OCI-LY7 (cell line): ENCODE results near the gene ISG20L2. TPM values are rescaled to one million over a fixed set of nuclear protein-coding genes. Genes with fewer than 3 reads are reported as not detected.

Source experiments
- BruUV-seq: library from RNA; stranded (reverse); fragments of 400-500 nt; replicated peaks from 2 replicates; lab custom pipeline; 2021; lab: Mats Ljungman, UMichigan
- CTCF ChIA-PET: fragments of 300-600 bp; sonication (Branson Sonifier 250); formaldehyde crosslinking; loops from one replicate; lab custom pipeline; 2022; ENCODE audit warnings: antibody characterized with exemption; ENCODE audit not compliant: unreplicated experiment; lab: Charles Lee
- POLR2A ChIA-PET: fragments of 300-600 bp; sonication (Branson Sonifier 250); formaldehyde crosslinking; loops from one replicate; lab custom pipeline; 2022; ENCODE audit warnings: antibody characterized with exemption; lab: Charles Lee
- DNase-seq: peaks from one replicate; pipeline ENCODE4 v3.0.0-alpha.2; 2015; ENCODE audit warnings: low spot score
- H2AFZ ChIP-seq: fragments of 200-600 bp; sonication (generic), shearing (Covaris generic); 2 replicates; pipeline ENCODE4 v1.6.1; 2014; ENCODE audit warnings: mild to moderate bottlenecking, antibody characterized with exemption, low read length, moderate library complexity
- H3K27ac ChIP-seq: fragments of 200-600 bp; sonication (generic); 2 replicates; pipeline ENCODE4 v1.5.1; 2014; ENCODE audit warnings: mixed run types, low read depth, mild to moderate bottlenecking, moderate library complexity, low read length, inconsistent platforms; ENCODE audit not compliant: poor library complexity, severe bottlenecking
- H3K36me3 ChIP-seq: fragments of 200-600 bp; sonication (generic); 2 replicates; pipeline ENCODE4 v1.6.1; 2014; ENCODE audit warnings: mild to moderate bottlenecking, antibody characterized with exemption, low read length, moderate library complexity, mixed read lengths; ENCODE audit not compliant: insufficient read depth
- H3K4me1 ChIP-seq: fragments of 200-600 bp; sonication (generic); 2 replicates; pipeline ENCODE4 v1.5.1; 2014; ENCODE audit warnings: mild to moderate bottlenecking, low read length; ENCODE audit not compliant: insufficient read depth, poor library complexity, severe bottlenecking
- H3K4me2 ChIP-seq: fragments of 200-600 bp; sonication (generic); 2 replicates; pipeline ENCODE4 v1.6.1; 2014; ENCODE audit warnings: mild to moderate bottlenecking, low read length
- H3K4me3 ChIP-seq: fragments of 200-600 bp; sonication (generic); 2 replicates; pipeline ENCODE4 v1.5.1; 2014; ENCODE audit warnings: mild to moderate bottlenecking, low read depth, low read length; ENCODE audit not compliant: poor library complexity, severe bottlenecking
- H3K79me2 ChIP-seq: fragments of 200-600 bp; sonication (generic); 2 replicates; pipeline ENCODE4 v1.6.1; 2016; ENCODE audit warnings: low read depth, mild to moderate bottlenecking, low read length, moderate library complexity, mixed read lengths; ENCODE audit not compliant: insufficient read depth
- H3K9me2 ChIP-seq: fragments of 200-600 bp; sonication (generic); 2 replicates; pipeline ENCODE4 v1.6.1; 2016; ENCODE audit warnings: mild to moderate bottlenecking, low read length, mixed read lengths; ENCODE audit not compliant: insufficient read depth
- H3K9me3 ChIP-seq: fragments of 200-600 bp; sonication (generic); 2 replicates; pipeline ENCODE4 v1.6.1; 2014; ENCODE audit warnings: mild to moderate bottlenecking, mixed run types, low read length, mixed read lengths
- H4K20me1 ChIP-seq: fragments of 200-600 bp; sonication (generic); 2 replicates; pipeline ENCODE4 v1.6.1; 2014; ENCODE audit warnings: mild to moderate bottlenecking, antibody characterized with exemption, low read length, moderate library complexity, mixed read lengths; ENCODE audit not compliant: insufficient read depth
- EZH2phosphoT487 ChIP-seq: fragments of 200-600 bp; sonication (generic); IDR thresholded peaks from 2 replicates; pipeline ENCODE4 v1.6.1; 2018; ENCODE audit warnings: low read depth, borderline replicate concordance, mild to moderate bottlenecking, mixed run types, antibody characterized with exemption, low read length, moderate library complexity, mixed read lengths
- intact Hi-C: fragments of 100-400 bp; cut with micrococcal nuclease; formaldehyde crosslinking; loops from one replicate; pipeline ENCODE4 v1.10.0; 2022; ENCODE audit not compliant: unreplicated experiment
- total RNA-seq, 2 experiments: library from RNA; depleted of rRNA in 1 of 2; stranded (reverse); fragments of >200 nt in 1 of 2; shearing (Covaris generic) in 1 of 2; gene quantifications; 2 replicates each; pipeline ENCODE4 v1.2.3, GENCODE V29; 2014 to 2022
- TF ChIP-seq, protein P1 (sequence below): fragments of 200-600 bp; sonication (generic); conservative IDR thresholded peaks from 2 replicates; pipeline ENCODE4 v1.5.1; 2014; ENCODE audit warnings: mild to moderate bottlenecking, antibody characterized with exemption, low read length, moderate library complexity, mixed read lengths

The ISG20L2 gene
- total RNA-seq, 2 experiments from 2014 or later: 37.9 to 74.1 TPM

GRCh38 chr1:156707417-156708217 lies 20.9 kb downstream of the ISG20L2 start:
- POLR2A ChIA-PET: interaction anchor here (0.6 to 0.7 kb wide), 3 partner anchors 13 to 80 kb away, joined by 3 to 5 read pairs (median 4); no protein-coding TSS in a partner anchor
- H3K36me3 ChIP-seq: no peaks in the 10 kb centered on the region
- H3K9me3 ChIP-seq: no peaks in the 10 kb centered on the region
- H3K79me2 ChIP-seq: no peaks in the 10 kb centered on the region
- no peaks in the 10 kb centered on the region for H4K20me1 ChIP-seq
- no peaks in the 10 kb centered on the region for H3K9me2 ChIP-seq
- intact Hi-C loops: no loop called here
- no peak overlapping the region for H2AFZ ChIP-seq
- H3K4me1 ChIP-seq: peaks cover 17% of the 10 kb centered on the region
- BruUV-seq: no TSS peak
- no peak overlapping the region for H3K4me3 ChIP-seq
- H3K4me2 ChIP-seq: no peak overlapping the region
- DNase-seq: no peak
- no peak overlapping the region for H3K27ac ChIP-seq
- CTCF ChIA-PET: interaction anchor here (1.0 to 2.6 kb wide), 2 partner anchors 17 to 18 kb away, joined by 3 to 19 read pairs; no protein-coding TSS in a partner anchor
- no peak for TF ChIP-seq EZH2phosphoT487
- TF ChIP-seq, protein P1, sequence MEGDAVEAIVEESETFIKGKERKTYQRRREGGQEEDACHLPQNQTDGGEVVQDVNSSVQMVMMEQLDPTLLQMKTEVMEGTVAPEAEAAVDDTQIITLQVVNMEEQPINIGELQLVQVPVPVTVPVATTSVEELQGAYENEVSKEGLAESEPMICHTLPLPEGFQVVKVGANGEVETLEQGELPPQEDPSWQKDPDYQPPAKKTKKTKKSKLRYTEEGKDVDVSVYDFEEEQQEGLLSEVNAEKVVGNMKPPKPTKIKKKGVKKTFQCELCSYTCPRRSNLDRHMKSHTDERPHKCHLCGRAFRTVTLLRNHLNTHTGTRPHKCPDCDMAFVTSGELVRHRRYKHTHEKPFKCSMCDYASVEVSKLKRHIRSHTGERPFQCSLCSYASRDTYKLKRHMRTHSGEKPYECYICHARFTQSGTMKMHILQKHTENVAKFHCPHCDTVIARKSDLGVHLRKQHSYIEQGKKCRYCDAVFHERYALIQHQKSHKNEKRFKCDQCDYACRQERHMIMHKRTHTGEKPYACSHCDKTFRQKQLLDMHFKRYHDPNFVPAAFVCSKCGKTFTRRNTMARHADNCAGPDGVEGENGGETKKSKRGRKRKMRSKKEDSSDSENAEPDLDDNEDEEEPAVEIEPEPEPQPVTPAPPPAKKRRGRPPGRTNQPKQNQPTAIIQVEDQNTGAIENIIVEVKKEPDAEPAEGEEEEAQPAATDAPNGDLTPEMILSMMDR: no peak

- H3K4me2 ChIP-seq: peak overlapping the region; percentile 65
- no peak overlapping the region; the same call in 1 of the 2 replicates for H2AFZ ChIP-seq
- peak overlapping the region; percentile 53 for H3K4me3 ChIP-seq
- TF ChIP-seq, protein P1: no peak
- TF ChIP-seq EZH2phosphoT487: no peak
- BruUV-seq: no TSS peak
- no peaks in the 10 kb centered on the region for H4K20me1 ChIP-seq
- H3K79me2 ChIP-seq: no peaks in the 10 kb centered on the region
- no peak overlapping the region for H3K27ac ChIP-seq
- H3K9me3 ChIP-seq: no peaks in the 10 kb centered on the region
- H3K9me2 ChIP-seq: no peaks in the 10 kb centered on the region
- POLR2A ChIA-PET: interaction anchor here (0.6 to 0.7 kb wide), 4 partner anchors 14 to 116 kb away, joined by 3 to 5 read pairs (median 4); no protein-coding TSS in a partner anchor
- intact Hi-C loops: loop anchor here (1.0 kb wide), 1 partner anchor 18 kb away; no protein-coding TSS in a partner anchor
- peaks cover 17% of the 10 kb centered on the region for H3K4me1 ChIP-seq
- CTCF ChIA-PET: interaction anchor here (2.6 kb wide), 1 partner anchor 18 kb away, joined by 19 read pairs; no protein-coding TSS in a partner anchor
- no peaks in the 10 kb centered on the region for H3K36me3 ChIP-seq
- no peak for DNase-seq
Measured at GRCh38 chr1:156706657-156707416, 21.7 kb downstream of the ISG20L2 start.
